PC-3 (cell line): ENCODE data around the gene TMC7.

Experiments
- CTCF ChIP-seq: fragments of 300-600 bp; sonication (generic); conservative IDR thresholded peaks from 2 replicates; pipeline ENCODE4 v1.5.1; 2017; ENCODE audit warnings: antibody characterized with exemption, low read depth, mild to moderate bottlenecking, low read length
- EZH2 ChIP-seq: fragments of 300-600 bp; sonication (generic); IDR thresholded peaks from one replicate; pipeline ENCODE4 v1.6.1; 2017; ENCODE audit warnings: antibody characterized with exemption, mild to moderate bottlenecking, low read length; ENCODE audit not compliant: unreplicated experiment
- EZH2phosphoT487 ChIP-seq: fragments of 300-600 bp; sonication (generic); IDR thresholded peaks from 2 replicates; pipeline ENCODE4 v1.6.1; 2018; ENCODE audit warnings: mild to moderate bottlenecking, antibody characterized with exemption, low read length, borderline replicate concordance

DNA sequence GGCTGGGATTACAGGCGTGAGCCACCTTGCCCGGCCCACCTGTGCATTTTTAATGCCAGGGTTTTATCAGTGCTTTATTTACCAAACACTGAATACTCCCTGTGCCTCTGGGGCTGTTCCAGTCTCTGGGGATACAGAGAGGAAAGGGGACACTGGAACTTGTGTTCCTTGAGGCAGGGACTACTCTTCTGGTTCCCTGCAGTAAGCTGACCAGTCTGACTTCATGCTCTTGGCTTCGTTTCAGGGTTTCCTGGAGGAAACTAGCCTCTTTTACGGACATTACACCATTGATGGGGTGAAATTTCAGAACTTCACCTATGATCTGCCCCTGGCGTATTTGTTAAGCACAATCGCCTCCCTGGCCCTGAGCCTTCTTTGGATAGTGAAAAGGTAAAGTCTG, 46.2 kb downstream of the TMC7 start:
- TF ChIP-seq CTCF (no peak), EZH2 (no peak), EZH2phosphoT487 (no peak)
